HepG2 (cell line): ENCODE results near the gene WDR73. TPM values are rescaled to one million over a fixed set of nuclear protein-coding genes. Genes with fewer than 3 reads are reported as not detected.

Experiments
- ATAD3A ChIP-seq: sonication (generic); formaldehyde crosslinking; IDR thresholded peaks from 2 replicates; pipeline ENCODE4 v1.4.0; 2020; ENCODE audit warnings: missing genetic modification reagents
- CEBPG ChIP-seq: IDR thresholded peaks from 2 replicates; pipeline ENCODE4 v1.6.1; 2016
- DNMT1 ChIP-seq: sonication (generic); formaldehyde crosslinking; IDR thresholded peaks from 2 replicates; pipeline ENCODE4 v1.5.1; 2020; ENCODE audit warnings: mild to moderate bottlenecking, missing genetic modification reagents
- HNRNPH1 ChIP-seq: fragments of 200-400 bp; formaldehyde crosslinking; optimal IDR thresholded peaks from 2 replicates; pipeline ENCODE3; 2017; ENCODE audit warnings: mild to moderate bottlenecking, low read depth, low read length
- ISX ChIP-seq: sonication (generic); formaldehyde crosslinking; conservative IDR thresholded peaks from 2 replicates; pipeline ENCODE4 v1.5.0; 2020; ENCODE audit warnings: missing genetic modification reagents
- KMT2B ChIP-seq: IDR thresholded peaks from 2 replicates; pipeline ENCODE4 v1.6.1; 2016; ENCODE audit warnings: missing genetic modification reagents, missing compliant biosample characterization
- NFATC3 ChIP-seq: sonication (generic); formaldehyde crosslinking; IDR thresholded peaks from 2 replicates; pipeline ENCODE4 v1.5.1; 2020; ENCODE audit warnings: mild to moderate bottlenecking, missing genetic modification reagents
- TCF7 ChIP-seq: sonication (generic); IDR thresholded peaks from 2 replicates; pipeline ENCODE4 v1.6.1; 2016; ENCODE audit warnings: antibody characterized with exemption, low read depth
- TMF1 ChIP-seq: sonication (generic); formaldehyde crosslinking; IDR thresholded peaks from 2 replicates; pipeline ENCODE4 v1.8.1; 2022; ENCODE audit warnings: low read depth, missing genetic modification reagents
- YY1 ChIP-seq: IDR thresholded peaks from 2 replicates; pipeline ENCODE4 v1.6.1; 2011; ENCODE audit warnings: low read length, low read depth, moderate library complexity, mild to moderate bottlenecking; ENCODE audit not compliant: insufficient read depth, insufficient replicate concordance
- ZFP36L1 ChIP-seq: sonication (generic); formaldehyde crosslinking; IDR thresholded peaks from 2 replicates; pipeline ENCODE4 v1.8.0; 2022; ENCODE audit warnings: mild to moderate bottlenecking, missing genetic modification reagents, moderate library complexity
- ZMAT3 ChIP-seq: sonication (generic); formaldehyde crosslinking; conservative IDR thresholded peaks from 2 replicates; pipeline ENCODE4 v1.7.0; 2021; ENCODE audit warnings: missing genetic modification reagents
- ZMYM2 ChIP-seq: sonication (generic); formaldehyde crosslinking; IDR thresholded peaks from 2 replicates; pipeline ENCODE4 v1.8.0; 2022; ENCODE audit warnings: mild to moderate bottlenecking, missing genetic modification reagents
- ZMYM3 ChIP-seq: sonication (generic); formaldehyde crosslinking; IDR thresholded peaks from 2 replicates; pipeline ENCODE4 v1.5.1; 2020; ENCODE audit warnings: mild to moderate bottlenecking, missing genetic modification reagents
- ZNF333 ChIP-seq: sonication (generic); formaldehyde crosslinking; IDR thresholded peaks from 2 replicates; pipeline ENCODE4 v1.4.0; 2020; ENCODE audit warnings: mild to moderate bottlenecking, missing genetic modification reagents, borderline replicate concordance
- ZNF737 ChIP-seq: sonication (generic); formaldehyde crosslinking; IDR thresholded peaks from 2 replicates; pipeline ENCODE4 v1.5.0; 2020; ENCODE audit warnings: missing genetic modification reagents, mild to moderate bottlenecking, borderline replicate concordance
- ZNF879 ChIP-seq: sonication (generic); formaldehyde crosslinking; IDR thresholded peaks from 2 replicates; pipeline ENCODE4 v1.8.1; 2023; ENCODE audit warnings: missing genetic modification reagents
- ZSCAN9 ChIP-seq: IDR thresholded peaks from 2 replicates; pipeline ENCODE4 v1.6.1; 2016; ENCODE audit warnings: borderline replicate concordance
- polyA plus RNA-seq, 8 experiments: library from polyadenylated mRNA; depleted of rRNA in 3 of 8; stranded (reverse) in 7 of 8; unstranded in 1 of 8; fragments of >200 nt; fragmentation: Illumina TruSeq in 4 of 8; extraction: Trizol in 4 of 8; gene quantifications; 2 replicates each; pipeline versions ENCODE4 v1.2.1 to v1.2.3, GENCODE V29; 2011 to 2016; ENCODE audit warnings: low read depth in 4 of 8, missing spikeins in 1 of 8, mixed read lengths in 1 of 8; ENCODE audit not compliant: insufficient read depth in 1 of 8
- total RNA-seq, 5 experiments: library from RNA; depleted of rRNA; stranded (reverse); fragments of >200 nt; fragmentation: Illumina TruSeq; extraction: Trizol; gene quantifications; 2 replicates each; pipeline ENCODE4 v1.2.3, GENCODE V29; 2016; ENCODE audit warnings: low read depth in 1 of 5
- TF ChIP-seq, protein P1 (sequence below), 2 experiments: sonication (generic) in 1 of 2; formaldehyde crosslinking in 1 of 2; IDR thresholded peaks; 2 replicates each; pipeline versions ENCODE4 v1.5.1 to v1.6.1; 2011 to 2020; ENCODE audit warnings: borderline replicate concordance in 1 of 2, low read depth in 1 of 2, low read length in 1 of 2, mild to moderate bottlenecking in 1 of 2, missing genetic modification reagents in 1 of 2, moderate library complexity in 1 of 2
- TF ChIP-seq, protein P2 (sequence below): sonication (generic); formaldehyde crosslinking; IDR thresholded peaks from 2 replicates; pipeline ENCODE4 v1.4.0; 2020; ENCODE audit warnings: missing genetic modification reagents
- TF ChIP-seq, protein P3 (sequence below): sonication (generic); formaldehyde crosslinking; IDR thresholded peaks from 2 replicates; pipeline ENCODE4 v1.4.0; 2020; ENCODE audit warnings: missing genetic modification reagents
- TF ChIP-seq, protein P4 (sequence below): sonication (generic); formaldehyde crosslinking; IDR thresholded peaks from 2 replicates; pipeline ENCODE4 v1.4.0; 2020; ENCODE audit warnings: missing genetic modification reagents

The WDR73 gene
- total and polyA plus RNA-seq, 2 of the 13 experiments (the other 11 are each of a cell fraction or from before 2014, with no cell fraction given) = 20.0 to 35.5 TPM

DNA sequence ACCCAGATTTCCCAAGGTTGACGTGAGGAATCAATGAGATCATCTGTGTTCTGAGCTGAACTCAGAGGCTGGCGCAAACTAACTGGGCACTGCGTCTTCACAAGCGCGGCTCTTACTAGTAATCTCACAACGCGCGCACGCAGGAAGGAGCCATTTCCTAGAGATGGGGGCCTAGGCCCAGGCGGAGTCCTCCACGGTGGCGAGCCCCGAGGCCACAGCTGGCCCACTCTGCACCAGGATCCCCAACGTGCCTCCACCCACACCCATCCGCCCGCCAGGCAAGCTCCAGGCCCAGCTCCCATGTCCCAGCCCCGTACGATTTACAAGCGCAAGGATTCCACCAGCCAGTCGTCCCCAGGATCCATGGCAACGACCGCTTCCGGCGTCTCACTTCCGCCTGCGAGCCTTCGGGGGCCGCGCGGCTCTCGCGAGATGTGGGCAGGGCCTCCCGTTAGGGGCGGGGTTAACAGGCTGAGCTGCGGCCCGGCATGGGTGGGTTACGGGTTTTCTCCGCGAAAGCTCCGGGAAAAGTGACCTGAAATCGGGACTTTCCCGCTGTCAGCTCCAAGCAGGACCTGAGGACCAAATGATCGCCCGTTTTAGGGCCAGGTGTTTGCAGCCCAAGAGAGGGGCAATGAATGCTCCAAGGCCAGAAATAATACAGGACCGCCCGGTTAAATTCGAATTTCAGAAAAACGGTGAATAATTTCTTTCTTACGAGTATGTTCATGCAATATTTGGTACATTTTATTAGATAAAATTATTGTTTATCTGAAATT is at the start of gene WDR73 (continued):
- TF ChIP-seq, protein P1, sequence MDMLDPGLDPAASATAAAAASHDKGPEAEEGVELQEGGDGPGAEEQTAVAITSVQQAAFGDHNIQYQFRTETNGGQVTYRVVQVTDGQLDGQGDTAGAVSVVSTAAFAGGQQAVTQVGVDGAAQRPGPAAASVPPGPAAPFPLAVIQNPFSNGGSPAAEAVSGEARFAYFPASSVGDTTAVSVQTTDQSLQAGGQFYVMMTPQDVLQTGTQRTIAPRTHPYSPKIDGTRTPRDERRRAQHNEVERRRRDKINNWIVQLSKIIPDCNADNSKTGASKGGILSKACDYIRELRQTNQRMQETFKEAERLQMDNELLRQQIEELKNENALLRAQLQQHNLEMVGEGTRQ (IDR thresholded peaks at IDR 0.05; ENCODE audit: low read depth, low read length) = no peak
- TF ChIP-seq, protein P1 (CRISPR knock-in tag; IDR thresholded peaks at IDR 0.05; ENCODE audit: borderline replicate concordance) = no peak
- no peak for TF ChIP-seq NFATC3 (CRISPR knock-in tag)
- TF ChIP-seq HNRNPH1 = no peak
- TF ChIP-seq, protein P2, sequence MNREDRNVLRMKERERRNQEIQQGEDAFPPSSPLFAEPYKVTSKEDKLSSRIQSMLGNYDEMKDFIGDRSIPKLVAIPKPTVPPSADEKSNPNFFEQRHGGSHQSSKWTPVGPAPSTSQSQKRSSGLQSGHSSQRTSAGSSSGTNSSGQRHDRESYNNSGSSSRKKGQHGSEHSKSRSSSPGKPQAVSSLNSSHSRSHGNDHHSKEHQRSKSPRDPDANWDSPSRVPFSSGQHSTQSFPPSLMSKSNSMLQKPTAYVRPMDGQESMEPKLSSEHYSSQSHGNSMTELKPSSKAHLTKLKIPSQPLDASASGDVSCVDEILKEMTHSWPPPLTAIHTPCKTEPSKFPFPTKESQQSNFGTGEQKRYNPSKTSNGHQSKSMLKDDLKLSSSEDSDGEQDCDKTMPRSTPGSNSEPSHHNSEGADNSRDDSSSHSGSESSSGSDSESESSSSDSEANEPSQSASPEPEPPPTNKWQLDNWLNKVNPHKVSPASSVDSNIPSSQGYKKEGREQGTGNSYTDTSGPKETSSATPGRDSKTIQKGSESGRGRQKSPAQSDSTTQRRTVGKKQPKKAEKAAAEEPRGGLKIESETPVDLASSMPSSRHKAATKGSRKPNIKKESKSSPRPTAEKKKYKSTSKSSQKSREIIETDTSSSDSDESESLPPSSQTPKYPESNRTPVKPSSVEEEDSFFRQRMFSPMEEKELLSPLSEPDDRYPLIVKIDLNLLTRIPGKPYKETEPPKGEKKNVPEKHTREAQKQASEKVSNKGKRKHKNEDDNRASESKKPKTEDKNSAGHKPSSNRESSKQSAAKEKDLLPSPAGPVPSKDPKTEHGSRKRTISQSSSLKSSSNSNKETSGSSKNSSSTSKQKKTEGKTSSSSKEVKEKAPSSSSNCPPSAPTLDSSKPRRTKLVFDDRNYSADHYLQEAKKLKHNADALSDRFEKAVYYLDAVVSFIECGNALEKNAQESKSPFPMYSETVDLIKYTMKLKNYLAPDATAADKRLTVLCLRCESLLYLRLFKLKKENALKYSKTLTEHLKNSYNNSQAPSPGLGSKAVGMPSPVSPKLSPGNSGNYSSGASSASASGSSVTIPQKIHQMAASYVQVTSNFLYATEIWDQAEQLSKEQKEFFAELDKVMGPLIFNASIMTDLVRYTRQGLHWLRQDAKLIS (CRISPR knock-in tag) = no peak
- TF ChIP-seq ATAD3A (CRISPR knock-in tag) = no peak
- TF ChIP-seq CEBPG (CRISPR knock-in tag) = peak; percentile 25; the same call in 1 of the 2 replicates
- no peak for TF ChIP-seq TCF7
- peak; percentile 87 for TF ChIP-seq KMT2B (CRISPR knock-in tag)
- no peak for TF ChIP-seq ZNF333 (CRISPR knock-in tag)
- TF ChIP-seq, protein P3, sequence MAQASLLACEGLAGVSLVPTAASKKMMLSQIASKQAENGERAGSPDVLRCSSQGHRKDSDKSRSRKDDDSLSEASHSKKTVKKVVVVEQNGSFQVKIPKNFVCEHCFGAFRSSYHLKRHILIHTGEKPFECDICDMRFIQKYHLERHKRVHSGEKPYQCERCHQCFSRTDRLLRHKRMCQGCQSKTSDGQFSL (CRISPR knock-in tag) = no peak
- TF ChIP-seq, protein P4, sequence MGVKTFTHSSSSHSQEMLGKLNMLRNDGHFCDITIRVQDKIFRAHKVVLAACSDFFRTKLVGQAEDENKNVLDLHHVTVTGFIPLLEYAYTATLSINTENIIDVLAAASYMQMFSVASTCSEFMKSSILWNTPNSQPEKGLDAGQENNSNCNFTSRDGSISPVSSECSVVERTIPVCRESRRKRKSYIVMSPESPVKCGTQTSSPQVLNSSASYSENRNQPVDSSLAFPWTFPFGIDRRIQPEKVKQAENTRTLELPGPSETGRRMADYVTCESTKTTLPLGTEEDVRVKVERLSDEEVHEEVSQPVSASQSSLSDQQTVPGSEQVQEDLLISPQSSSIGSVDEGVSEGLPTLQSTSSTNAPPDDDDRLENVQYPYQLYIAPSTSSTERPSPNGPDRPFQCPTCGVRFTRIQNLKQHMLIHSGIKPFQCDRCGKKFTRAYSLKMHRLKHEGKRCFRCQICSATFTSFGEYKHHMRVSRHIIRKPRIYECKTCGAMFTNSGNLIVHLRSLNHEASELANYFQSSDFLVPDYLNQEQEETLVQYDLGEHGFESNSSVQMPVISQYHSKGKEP (CRISPR knock-in tag) = no peak
- TF ChIP-seq ZFP36L1 (CRISPR knock-in tag) = no peak
- 0 out of 2 replicates have a peak, but pooled peaks have one; percentile 75 for TF ChIP-seq DNMT1 (CRISPR knock-in tag)
- no peak for TF ChIP-seq ISX (CRISPR knock-in tag)
- TF ChIP-seq ZSCAN9 (CRISPR knock-in tag) = peak; percentile 68; the same call in 1 of the 2 replicates
- no peak for TF ChIP-seq ZMAT3 (CRISPR knock-in tag)
- no peak for TF ChIP-seq ZNF879 (CRISPR knock-in tag)
- TF ChIP-seq ZMYM3 = no peak
- TF ChIP-seq ZMYM2 = no peak
- TF ChIP-seq YY1 = peak; percentile 24
- TF ChIP-seq TMF1 (CRISPR knock-in tag) = no peak
- no peak for TF ChIP-seq ZNF737 (CRISPR knock-in tag)
